PC-9 (cell line): Measurements from ENCODE around the gene ADAMTSL1. TPM values are rescaled to one million over a fixed set of nuclear protein-coding genes. Genes with fewer than 3 reads are reported as not detected.

Experiments used
- BruUV-seq: library from RNA; stranded (reverse); fragments of 400-500 nt; replicated peaks from 2 replicates; lab custom pipeline; 2021; lab: Mats Ljungman, UMichigan
- CTCF ChIA-PET: fragments of 300-600 bp; sonication (Branson Sonifier 250); formaldehyde crosslinking; loops from one replicate; lab custom pipeline; 2022; ENCODE audit warnings: antibody characterized with exemption; lab: Charles Lee
- POLR2A ChIA-PET: fragments of 300-600 bp; sonication (Branson Sonifier 250); formaldehyde crosslinking; loops from one replicate; lab custom pipeline; 2022; ENCODE audit warnings: antibody characterized with exemption; ENCODE audit not compliant: unreplicated experiment; lab: Charles Lee
- DNase-seq, 2 experiments: peaks; one replicate each; pipeline versions ENCODE4 v3.0.0 to v3.0.0-alpha.2; 2015 to 2022; ENCODE audit warnings: mixed read lengths in 1 of 2
- H2AFZ ChIP-seq: fragments of 200-600 bp; sonication (generic); 2 replicates; pipeline ENCODE4 v1.8.1; 2017; ENCODE audit warnings: antibody characterized with exemption
- H3F3A ChIP-seq: fragments of 200-600 bp; sonication (generic); 2 replicates; pipeline ENCODE4 v1.8.1; 2017; ENCODE audit warnings: antibody characterized with exemption, mild to moderate bottlenecking, low read depth; ENCODE audit not compliant: insufficient read depth
- H3K27ac ChIP-seq: fragments of 200-600 bp; sonication (generic); 2 replicates; pipeline ENCODE4 v1.6.1; 2016; ENCODE audit warnings: mixed run types
- H3K27me3 ChIP-seq: fragments of 200-600 bp; sonication (generic); 2 replicates; pipeline ENCODE4 v1.6.1; 2016; ENCODE audit warnings: low read depth, mixed run types; ENCODE audit not compliant: insufficient read depth
- H3K36me3 ChIP-seq: fragments of 200-600 bp; sonication (generic); 2 replicates; pipeline ENCODE4 v1.6.1; 2016; ENCODE audit warnings: low read depth, mixed run types
- H3K4me1 ChIP-seq: fragments of 200-600 bp; sonication (generic); replicated peaks from 2 replicates; pipeline ENCODE4 v1.6.1; 2016; ENCODE audit warnings: mixed run types; ENCODE audit not compliant: insufficient read depth
- H3K4me2 ChIP-seq: fragments of 200-600 bp; sonication (generic); 2 replicates; pipeline ENCODE4 v1.6.1; 2017; ENCODE audit warnings: mixed run types
- H3K4me3 ChIP-seq: fragments of 200-600 bp; sonication (generic); 2 replicates; pipeline ENCODE4 v1.6.1; 2016; ENCODE audit warnings: mixed run types
- H3K79me2 ChIP-seq: fragments of 200-600 bp; sonication (generic); 2 replicates; pipeline ENCODE4 v1.6.1; 2017; ENCODE audit warnings: low read depth, mixed run types
- H3K9me2 ChIP-seq: fragments of 200-600 bp; sonication (generic); 2 replicates; pipeline ENCODE4 v1.8.1; 2017; ENCODE audit warnings: mild to moderate bottlenecking; ENCODE audit not compliant: insufficient read depth
- H3K9me3 ChIP-seq: fragments of 200-600 bp; sonication (generic); 2 replicates; pipeline ENCODE4 v1.8.1; 2016; ENCODE audit warnings: low read depth; ENCODE audit not compliant: insufficient read depth
- H4K20me1 ChIP-seq: fragments of 200-600 bp; sonication (generic); 2 replicates; pipeline ENCODE4 v1.8.1; 2017; ENCODE audit not compliant: insufficient read depth
- CTCF ChIP-seq: fragments of 200-600 bp; sonication (generic); conservative IDR thresholded peaks from 2 replicates; pipeline ENCODE4 v1.6.1; 2017; ENCODE audit warnings: mixed run types, antibody characterized with exemption, mild to moderate bottlenecking, moderate library complexity
- EZH2 ChIP-seq: fragments of 200-600 bp; sonication (generic); IDR thresholded peaks from 2 replicates; pipeline ENCODE4 v1.8.0; 2017; ENCODE audit warnings: antibody characterized with exemption, low read depth
- intact Hi-C: fragments of 100-400 bp; cut with micrococcal nuclease; formaldehyde crosslinking; loops from one replicate; pipeline ENCODE4 v1.10.0; 2022; ENCODE audit not compliant: unreplicated experiment
- total RNA-seq: library from RNA; stranded (reverse); gene quantifications from 2 replicates; pipeline ENCODE4 v1.2.3, GENCODE V29; 2021

Gene ADAMTSL1
- total RNA-seq, 1 experiment from 2014 or later, result not detected

- intact Hi-C loops, result no loop called here
- peak overlapping the region; percentile 84 for H3K27ac ChIP-seq
- H2AFZ ChIP-seq, result no peak overlapping the region
Measured at GRCh38 chr9:18459962-18460584, 13.9 kb upstream of the ADAMTSL1 start.

GRCh38 chr9:18461496-18461895 is 12.5 kb upstream of the ADAMTSL1 start:
- Histone ChIP-seq H3K9me2 (no peaks in the 10 kb centered on the region), H3F3A (peaks cover 16% of the 10 kb centered on the region), H2AFZ (no peak overlapping the region), H3K4me2 (no peak overlapping the region), H3K36me3 (no peaks in the 10 kb centered on the region), H3K4me3 (no peak overlapping the region), H3K27ac (no peak overlapping the region), H4K20me1 (no peaks in the 10 kb centered on the region), H3K79me2 (no peaks in the 10 kb centered on the region), H3K4me1 (peaks cover 18% of the 10 kb centered on the region), H3K27me3 (no peaks in the 10 kb centered on the region), H3K9me3 (no peaks in the 10 kb centered on the region)
- POLR2A ChIA-PET, result no interaction called here
- TF ChIP-seq CTCF (no peak), EZH2 (no peak)
- no peak for DNase-seq
- BruUV-seq, result no TSS peak
- CTCF ChIA-PET, result no interaction called here
- intact Hi-C loops, result no loop called here

More at GRCh38 chr9:18459962-18460584, 13.9 kb upstream of the ADAMTSL1 start:
- H3K4me2 ChIP-seq, result peak overlapping the region; percentile 61
- DNase-seq, result peak; percentile 25 to 75
- H3F3A ChIP-seq, result peaks cover 16% of the 10 kb centered on the region
- TF ChIP-seq CTCF (no peak), EZH2 (no peak)
- no peaks in the 10 kb centered on the region for H3K9me2 ChIP-seq
- H4K20me1 ChIP-seq, result no peaks in the 10 kb centered on the region
- CTCF ChIA-PET, result no interaction called here
- peaks cover 18% of the 10 kb centered on the region for H3K4me1 ChIP-seq
- POLR2A ChIA-PET, result interaction anchor here (0.7 kb wide), 1 partner anchor 588 kb away, joined by 4 read pairs; no protein-coding TSS in a partner anchor
- H3K27me3 ChIP-seq, result no peaks in the 10 kb centered on the region
- H3K79me2 ChIP-seq, result no peaks in the 10 kb centered on the region
- H3K9me3 ChIP-seq, result no peaks in the 10 kb centered on the region
- no peaks in the 10 kb centered on the region for H3K36me3 ChIP-seq
- no peak overlapping the region; the same call in 1 of the 2 replicates for H3K4me3 ChIP-seq
- no TSS peak for BruUV-seq

GRCh38 chr9:18463991-18464390 is 10.0 kb upstream of the ADAMTSL1 start:
- Histone ChIP-seq H3K4me1 (peaks cover 15% of the 10 kb centered on the region), H3K79me2 (no peaks in the 10 kb centered on the region), H3K4me3 (no peak overlapping the region), H2AFZ (no peak overlapping the region), H3K4me2 (no peak overlapping the region), H3F3A (peaks cover 16% of the 10 kb centered on the region), H3K36me3 (no peaks in the 10 kb centered on the region), H3K9me2 (no peaks in the 10 kb centered on the region), H3K27ac (no peak overlapping the region), H3K9me3 (no peaks in the 10 kb centered on the region), H4K20me1 (no peaks in the 10 kb centered on the region), H3K27me3 (no peaks in the 10 kb centered on the region)
- intact Hi-C loops, result no loop called here
- ChIA-PET CTCF (no interaction called here), POLR2A (no interaction called here)
- TF ChIP-seq EZH2, result no peak
- no peak for TF ChIP-seq CTCF
- BruUV-seq, result no TSS peak
- DNase-seq, result no peak
